HK-2 (cell line): Measurements from ENCODE around the gene MRFAP1L1.
"Not testable (repeated sequence)": the region's sequence is repeated elsewhere in the genome, so short reads cannot be mapped to it uniquely, and the experiment has no call there.

Experiments used
- DNase-seq: peaks from one replicate; pipeline ENCODE4 v3.0.0-alpha.2; 2018; ENCODE audit not compliant: unreplicated experiment

MRFAP1L1 gene

DNA sequence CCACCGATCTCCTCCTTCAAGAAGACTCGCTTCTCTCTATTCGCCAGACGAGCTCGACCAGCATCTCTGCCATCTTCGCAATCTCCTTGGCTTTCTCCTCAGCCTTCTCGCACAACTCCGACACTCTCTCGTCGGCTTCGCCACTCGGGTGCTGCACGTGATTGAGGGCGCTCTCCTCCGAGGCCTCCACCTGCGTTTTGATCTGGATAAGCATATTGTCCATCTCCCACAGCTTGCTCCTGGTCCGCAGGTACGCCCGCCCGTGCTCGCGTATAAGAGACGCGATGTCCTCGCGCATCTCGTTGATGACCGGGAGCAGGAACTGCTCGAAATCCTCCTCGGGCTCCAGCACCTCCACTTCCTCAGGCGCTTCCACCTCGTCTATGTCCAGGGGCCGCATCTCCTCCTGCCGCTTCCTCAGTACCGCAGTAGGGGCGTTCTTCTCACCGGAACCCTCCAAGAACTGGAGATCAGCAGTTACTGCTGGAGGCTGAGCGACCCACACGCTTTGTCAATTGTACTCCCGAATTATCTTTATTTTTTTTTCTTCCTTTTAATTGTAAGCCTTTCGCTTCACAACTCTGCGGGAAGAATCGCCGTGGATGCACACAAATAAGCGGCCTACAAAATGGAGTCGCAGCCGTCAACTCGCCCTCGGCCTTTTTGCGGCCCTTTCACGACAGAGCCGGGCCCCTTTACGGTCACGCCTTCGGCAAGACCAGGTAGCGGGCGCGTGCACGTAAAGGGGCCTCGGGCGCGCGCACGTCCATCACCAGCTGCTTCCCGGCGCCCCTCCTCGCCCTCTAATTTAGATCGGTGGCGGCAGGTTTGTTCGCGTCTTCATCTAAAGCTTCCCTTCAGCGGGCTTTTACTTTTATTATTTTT lies at the start of gene MRFAP1L1:
TSS of gene MRFAP1L1 (minus strand) at position 636 of the 885 bp plus-strand sequence. CDS start at position 400, 236 bp downstream.
- peak; percentile 96 for DNase-seq

DNA sequence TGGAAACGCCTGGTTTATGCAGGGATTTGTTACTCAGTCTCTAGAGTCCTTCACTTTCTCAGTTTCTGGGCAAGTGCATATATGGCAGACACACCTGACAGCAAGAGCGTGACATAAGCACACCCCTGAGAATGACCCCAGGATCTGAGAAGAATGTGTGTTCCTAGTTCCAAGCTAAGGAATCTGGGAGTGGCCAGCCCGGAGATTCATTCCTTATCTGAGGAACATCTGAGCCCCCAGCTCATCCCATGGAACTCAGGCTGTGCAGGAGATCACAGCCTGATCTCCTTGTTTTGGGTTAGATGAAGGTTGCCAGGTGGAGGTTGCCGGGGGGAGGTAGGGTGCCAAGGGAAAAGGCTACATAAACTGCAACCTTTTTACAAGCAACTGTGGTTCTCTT lies 49.1 kb upstream of the MRFAP1L1 start:
- no peak for DNase-seq

- DNase-seq, result not testable (repeated sequence)
Measured at GRCh38 chr4:6756345-6756744, 46.7 kb upstream of the MRFAP1L1 start.

GRCh38 chr4:6755088-6755753 lies 45.6 kb upstream of the MRFAP1L1 start:
- DNase-seq, result no peak

DNA sequence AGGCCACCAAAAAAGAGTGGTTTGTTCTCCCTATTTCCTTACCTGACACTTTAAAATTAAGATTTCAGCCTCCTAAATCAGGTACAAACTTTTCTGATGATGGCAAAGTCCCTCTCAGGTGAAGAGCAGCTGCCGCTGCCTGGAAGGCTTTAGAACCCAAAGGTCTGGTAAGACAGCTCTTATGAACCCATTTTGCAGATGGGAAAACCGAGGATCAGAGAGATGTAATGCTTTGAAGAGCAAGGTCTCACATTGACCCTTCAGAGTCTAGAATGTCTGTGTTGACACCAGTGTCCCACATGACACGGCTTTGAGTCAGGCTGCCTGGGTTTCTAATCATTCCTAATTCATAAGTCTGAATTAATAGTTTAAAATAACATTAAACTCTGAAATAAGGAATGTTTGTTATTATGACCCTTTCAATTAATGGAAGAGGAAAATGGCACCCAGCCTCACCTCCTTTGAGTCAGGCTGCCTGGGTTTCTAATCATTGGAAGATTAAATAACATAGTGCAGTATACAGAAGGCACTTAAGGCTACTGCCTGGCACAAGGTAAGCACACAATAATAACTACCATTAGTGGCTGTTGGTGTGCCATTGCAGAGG lies 44.9 kb upstream of the MRFAP1L1 start:
- DNase-seq, result no peak

DNA sequence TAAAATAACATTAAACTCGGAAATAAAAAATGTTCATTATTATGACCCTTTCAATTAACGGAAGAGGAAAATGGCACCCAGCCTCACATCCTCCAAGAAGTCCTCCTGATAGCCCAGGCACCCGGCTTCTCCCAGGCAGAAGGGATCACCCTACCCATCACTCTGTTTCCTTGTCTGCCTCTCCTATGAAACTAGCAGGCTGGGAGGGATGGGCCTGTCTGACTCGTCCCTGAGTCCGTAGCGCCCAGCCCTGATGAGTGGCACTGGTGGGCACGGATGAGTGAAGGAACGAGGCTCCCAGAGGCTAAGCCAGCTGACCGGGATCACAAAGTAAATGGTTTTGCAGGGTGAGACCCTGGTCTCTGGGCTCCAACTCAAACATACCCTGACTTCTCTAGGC lies 44.2 kb upstream of the MRFAP1L1 start:
- no peak for DNase-seq

DNA sequence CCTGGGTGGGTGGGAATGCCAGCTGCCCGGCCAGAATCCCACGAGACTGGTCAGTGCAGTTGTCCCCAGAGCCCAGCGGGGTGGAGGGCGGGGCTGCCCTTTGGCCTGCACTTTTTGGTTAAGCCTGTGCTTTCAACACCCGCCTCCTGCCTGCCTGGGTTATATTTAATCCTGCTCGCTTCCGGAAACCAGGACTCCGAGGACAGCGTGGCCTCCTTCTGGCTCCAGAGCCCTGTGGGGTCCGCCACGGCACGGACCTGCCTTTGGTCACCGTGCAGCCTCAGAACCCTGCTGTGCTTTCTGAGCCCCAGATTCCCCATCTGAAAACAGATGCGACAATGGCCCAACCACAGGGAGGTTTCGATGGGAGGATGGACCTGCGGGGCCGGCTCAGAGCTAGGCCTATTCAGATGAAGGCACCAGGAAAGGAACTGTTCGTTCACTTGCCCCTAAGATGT lies 43.5 kb upstream of the MRFAP1L1 start:
- DNase-seq, result no peak

DNA sequence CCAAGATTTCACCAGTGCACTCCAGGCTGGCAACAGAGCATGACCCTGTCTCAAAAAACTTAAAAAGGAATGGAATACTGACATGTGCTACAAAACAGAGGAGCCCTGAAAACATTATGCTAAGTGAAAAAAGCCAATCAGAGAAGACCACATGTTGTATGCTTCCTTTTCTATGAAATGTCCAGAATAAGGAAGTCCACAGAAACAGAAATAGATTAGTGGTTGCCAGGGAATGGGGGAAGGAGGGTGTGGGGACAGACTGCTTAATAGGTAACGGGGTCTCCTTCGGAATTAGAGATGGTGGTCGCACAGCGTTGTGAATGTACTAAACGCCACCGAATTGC lies 42.8 kb upstream of the MRFAP1L1 start:
- no peak for DNase-seq

- DNase-seq, result no peak
Measured at GRCh38 chr4:6751611-6752485, 42.2 kb upstream of the MRFAP1L1 start.

DNA sequence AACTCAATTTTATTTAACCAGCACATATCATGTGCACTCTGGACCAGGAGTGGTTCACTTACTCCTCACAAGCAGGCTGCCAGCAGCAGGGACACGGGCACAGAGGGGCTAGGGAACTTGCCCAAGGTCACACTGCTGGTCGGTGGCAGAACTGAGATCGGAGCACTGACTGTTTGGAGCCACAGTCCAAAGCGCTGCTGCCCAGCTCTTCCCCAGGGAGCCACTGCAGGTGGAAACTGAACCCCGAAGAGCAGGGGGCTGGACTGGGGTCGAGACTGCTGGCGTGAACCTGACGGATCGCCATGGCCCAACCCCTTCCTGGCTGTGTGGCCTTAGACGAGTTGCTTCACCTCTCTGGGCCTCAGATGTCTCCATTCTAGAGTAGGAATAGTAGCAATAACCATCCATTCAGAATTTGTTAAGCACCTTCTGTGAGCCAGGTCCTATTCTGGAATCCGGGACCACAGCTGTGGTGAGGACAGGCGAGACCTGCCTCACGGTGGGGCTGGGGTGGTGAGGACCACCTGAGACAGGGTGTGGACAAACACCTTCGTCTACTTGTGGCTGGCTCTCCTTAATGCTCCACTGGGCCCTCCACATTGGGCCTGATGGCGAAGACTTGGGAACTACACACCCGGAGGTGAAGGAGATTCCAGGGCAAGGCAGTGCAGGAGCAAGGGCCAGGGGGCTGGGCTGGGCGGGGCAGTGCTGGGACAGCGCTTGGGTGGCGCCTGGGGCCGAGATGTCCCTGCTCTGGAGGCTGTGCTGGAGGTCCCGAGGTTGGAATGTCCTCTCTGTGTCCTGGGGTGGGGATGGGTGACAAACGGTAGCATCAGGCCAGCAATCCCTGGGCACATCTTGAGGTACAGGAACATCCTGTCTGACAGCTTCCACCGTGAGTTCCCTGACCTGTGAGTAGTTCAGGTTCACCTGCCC lies 40.9 kb upstream of the MRFAP1L1 start:
- no peak for DNase-seq

- DNase-seq, result peak; percentile 79
Measured at GRCh38 chr4:6749340-6750171, 39.9 kb upstream of the MRFAP1L1 start.

DNA sequence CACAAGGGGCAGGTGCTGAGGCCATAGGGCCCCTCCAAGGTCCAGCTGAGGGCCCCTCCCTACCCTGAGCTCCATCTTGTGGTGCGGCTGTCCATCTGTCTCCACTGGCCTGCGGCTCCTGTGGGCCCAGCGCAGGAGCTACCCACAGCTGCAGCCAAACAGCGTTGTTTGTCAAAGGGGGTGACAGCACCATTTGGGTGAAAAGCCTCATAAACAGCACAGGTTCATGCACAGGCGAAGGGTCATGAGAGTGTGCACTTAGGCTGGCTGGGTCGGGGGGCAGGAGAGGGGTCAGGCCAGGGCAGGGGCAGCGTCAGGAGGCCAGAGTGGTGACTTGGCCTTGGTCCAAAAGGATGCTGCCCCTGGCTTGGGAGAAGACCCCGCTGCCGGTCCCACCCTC lies 38.6 kb upstream of the MRFAP1L1 start:
- no peak for DNase-seq

DNA sequence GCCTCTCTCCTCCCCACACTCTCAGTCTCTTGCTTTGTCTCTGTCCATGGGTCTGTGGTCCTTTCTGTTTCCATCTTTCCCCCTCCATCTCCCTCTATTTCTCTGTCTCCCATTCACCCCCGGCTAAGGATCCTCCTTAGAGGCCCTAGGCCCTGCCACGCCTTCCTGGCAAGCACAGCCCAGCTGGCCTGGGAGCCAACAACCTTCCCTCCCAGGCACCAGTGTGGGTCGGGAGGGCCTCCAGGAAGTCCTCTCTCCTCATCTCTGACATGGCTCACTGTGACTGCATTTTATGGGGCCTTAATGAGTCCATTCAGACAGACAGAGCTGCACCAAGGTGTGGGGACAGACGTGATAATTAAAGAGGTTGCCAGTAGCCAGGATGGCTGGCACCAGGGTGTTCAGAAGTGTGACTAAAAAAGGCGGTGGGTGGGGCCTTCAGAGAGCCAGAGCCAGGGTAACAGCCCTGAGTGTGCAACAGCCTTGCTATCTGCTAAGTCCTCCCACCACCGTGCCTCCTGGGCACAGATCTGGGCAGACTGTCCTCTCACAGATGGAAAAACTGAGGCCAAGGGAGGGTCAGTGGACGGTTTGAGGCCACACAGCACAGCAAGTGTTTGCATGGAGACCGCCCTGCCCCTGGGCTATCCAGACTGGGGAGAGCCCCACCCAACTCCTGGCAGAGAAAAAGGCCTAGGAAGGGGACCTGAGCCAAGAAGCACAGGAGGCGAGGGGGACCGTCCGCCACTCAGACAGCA lies 37.8 kb upstream of the MRFAP1L1 start:
- DNase-seq, result no peak

DNA sequence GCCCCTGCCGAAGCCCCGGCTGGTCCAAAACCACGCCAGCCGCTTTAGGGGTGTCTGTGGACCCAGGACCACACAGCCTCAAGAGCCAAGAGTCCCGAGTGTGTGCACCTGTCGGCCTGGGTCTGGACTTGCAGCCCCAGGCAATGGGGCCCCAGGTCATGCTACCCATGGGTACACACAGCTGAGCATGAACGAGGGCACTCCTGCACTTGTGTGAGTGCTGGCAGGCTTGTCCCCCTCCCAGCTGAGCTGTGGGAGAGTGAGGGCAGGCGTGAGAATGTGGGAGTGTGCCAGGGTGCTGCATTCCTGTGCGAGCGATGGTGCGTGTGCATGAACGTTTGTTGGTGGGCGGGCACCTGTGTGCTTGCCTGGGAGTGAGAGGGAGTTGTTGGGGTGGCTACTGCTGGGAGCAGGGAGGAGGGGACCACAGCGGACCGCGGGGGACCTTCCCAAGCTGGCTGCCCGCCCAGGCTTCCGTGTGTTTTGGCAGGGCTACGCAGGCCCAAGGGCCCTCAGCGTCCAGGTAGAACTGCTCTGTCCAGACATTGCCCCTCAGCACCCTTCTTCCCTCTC lies 37.1 kb upstream of the MRFAP1L1 start:
- no peak for DNase-seq

- no peak for DNase-seq
Measured at GRCh38 chr4:6742989-6743388, 33.3 kb upstream of the MRFAP1L1 start.

- DNase-seq, result no peak
Measured at GRCh38 chr4:6742507-6742906, 32.8 kb upstream of the MRFAP1L1 start.

DNA sequence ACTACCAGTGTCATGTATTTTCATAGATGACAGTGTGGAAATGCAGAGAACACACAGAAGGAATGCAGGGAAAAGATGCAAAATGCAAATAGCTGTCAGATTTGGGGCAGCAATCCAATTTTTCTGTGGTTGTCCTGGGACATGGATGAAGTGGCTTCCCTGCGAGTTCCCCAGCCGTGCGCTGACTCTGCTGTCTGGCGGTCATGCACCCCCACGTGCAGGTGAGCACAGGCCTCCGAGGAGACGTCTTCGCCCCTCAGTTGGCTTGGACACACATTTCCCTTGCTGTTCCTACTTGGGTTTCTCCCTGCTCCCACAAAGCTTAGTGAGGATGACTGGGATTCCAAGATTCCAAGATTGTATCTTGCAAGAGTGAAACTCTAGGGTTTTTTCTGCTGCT lies 30.7 kb upstream of the MRFAP1L1 start:
- no peak for DNase-seq

GRCh38 chr4:6739920-6740319 lies 30.3 kb upstream of the MRFAP1L1 start:
- no peak for DNase-seq
